Measurements from ENCODE around the gene PDCD5.

DNA sequence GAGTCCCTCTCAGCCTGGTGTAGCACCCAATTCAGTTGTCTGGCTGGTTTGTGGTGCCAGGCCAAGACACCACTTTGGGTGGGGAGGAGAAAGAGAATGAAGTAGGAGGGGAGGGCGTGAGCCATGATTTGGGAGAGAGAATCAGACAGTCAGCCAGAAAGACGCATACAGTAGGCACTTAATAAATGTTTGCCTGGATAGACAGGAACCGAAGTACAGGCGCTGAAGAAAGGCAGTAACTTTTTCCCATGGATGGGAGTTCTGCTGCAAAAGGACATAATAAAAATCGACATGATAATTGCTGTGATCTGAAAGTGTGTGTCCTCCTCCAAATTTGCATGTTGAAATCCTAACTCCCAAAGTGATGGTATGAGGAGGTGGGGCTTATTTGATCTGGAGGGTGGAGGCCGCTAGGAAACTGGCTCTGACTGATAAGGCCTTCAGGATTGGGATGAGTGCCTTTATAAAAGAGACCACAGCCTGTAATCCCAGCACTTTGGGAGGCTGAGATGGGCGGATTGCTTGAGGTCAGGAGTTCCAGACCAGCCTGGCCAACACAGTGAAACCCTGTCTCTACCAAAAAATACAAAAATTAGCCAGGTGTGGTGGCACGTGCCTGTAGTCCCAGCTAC lies 38.4 kb upstream of the PDCD5 start:
- no peak for TF ChIP-seq ZNF518A (tag by site-specific recombination; conservative IDR thresholded peaks at IDR 0.05; ENCODE audit: low read depth)
- TF ChIP-seq CTCF (tag by site-specific recombination; IDR thresholded peaks at IDR 0.05) = no peak
- TF ChIP-seq, protein P1, sequence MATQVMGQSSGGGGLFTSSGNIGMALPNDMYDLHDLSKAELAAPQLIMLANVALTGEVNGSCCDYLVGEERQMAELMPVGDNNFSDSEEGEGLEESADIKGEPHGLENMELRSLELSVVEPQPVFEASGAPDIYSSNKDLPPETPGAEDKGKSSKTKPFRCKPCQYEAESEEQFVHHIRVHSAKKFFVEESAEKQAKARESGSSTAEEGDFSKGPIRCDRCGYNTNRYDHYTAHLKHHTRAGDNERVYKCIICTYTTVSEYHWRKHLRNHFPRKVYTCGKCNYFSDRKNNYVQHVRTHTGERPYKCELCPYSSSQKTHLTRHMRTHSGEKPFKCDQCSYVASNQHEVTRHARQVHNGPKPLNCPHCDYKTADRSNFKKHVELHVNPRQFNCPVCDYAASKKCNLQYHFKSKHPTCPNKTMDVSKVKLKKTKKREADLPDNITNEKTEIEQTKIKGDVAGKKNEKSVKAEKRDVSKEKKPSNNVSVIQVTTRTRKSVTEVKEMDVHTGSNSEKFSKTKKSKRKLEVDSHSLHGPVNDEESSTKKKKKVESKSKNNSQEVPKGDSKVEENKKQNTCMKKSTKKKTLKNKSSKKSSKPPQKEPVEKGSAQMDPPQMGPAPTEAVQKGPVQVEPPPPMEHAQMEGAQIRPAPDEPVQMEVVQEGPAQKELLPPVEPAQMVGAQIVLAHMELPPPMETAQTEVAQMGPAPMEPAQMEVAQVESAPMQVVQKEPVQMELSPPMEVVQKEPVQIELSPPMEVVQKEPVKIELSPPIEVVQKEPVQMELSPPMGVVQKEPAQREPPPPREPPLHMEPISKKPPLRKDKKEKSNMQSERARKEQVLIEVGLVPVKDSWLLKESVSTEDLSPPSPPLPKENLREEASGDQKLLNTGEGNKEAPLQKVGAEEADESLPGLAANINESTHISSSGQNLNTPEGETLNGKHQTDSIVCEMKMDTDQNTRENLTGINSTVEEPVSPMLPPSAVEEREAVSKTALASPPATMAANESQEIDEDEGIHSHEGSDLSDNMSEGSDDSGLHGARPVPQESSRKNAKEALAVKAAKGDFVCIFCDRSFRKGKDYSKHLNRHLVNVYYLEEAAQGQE (tag by site-specific recombination; IDR thresholded peaks at IDR 0.05) = no peak
- TF ChIP-seq TCF7L2 (IDR thresholded peaks at IDR 0.05; ENCODE audit: borderline replicate concordance, low read depth, low read length) = no peak
- TF ChIP-seq, protein P2, sequence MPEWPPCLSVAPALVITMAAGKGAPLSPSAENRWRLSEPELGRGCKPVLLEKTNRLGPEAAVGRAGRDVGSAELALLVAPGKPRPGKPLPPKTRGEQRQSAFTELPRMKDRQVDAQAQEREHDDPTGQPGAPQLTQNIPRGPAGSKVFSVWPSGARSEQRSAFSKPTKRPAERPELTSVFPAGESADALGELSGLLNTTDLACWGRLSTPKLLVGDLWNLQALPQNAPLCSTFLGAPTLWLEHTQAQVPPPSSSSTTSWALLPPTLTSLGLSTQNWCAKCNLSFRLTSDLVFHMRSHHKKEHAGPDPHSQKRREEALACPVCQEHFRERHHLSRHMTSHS (tag by site-specific recombination; IDR thresholded peaks at IDR 0.05) = no peak
- TF ChIP-seq, protein P3, sequence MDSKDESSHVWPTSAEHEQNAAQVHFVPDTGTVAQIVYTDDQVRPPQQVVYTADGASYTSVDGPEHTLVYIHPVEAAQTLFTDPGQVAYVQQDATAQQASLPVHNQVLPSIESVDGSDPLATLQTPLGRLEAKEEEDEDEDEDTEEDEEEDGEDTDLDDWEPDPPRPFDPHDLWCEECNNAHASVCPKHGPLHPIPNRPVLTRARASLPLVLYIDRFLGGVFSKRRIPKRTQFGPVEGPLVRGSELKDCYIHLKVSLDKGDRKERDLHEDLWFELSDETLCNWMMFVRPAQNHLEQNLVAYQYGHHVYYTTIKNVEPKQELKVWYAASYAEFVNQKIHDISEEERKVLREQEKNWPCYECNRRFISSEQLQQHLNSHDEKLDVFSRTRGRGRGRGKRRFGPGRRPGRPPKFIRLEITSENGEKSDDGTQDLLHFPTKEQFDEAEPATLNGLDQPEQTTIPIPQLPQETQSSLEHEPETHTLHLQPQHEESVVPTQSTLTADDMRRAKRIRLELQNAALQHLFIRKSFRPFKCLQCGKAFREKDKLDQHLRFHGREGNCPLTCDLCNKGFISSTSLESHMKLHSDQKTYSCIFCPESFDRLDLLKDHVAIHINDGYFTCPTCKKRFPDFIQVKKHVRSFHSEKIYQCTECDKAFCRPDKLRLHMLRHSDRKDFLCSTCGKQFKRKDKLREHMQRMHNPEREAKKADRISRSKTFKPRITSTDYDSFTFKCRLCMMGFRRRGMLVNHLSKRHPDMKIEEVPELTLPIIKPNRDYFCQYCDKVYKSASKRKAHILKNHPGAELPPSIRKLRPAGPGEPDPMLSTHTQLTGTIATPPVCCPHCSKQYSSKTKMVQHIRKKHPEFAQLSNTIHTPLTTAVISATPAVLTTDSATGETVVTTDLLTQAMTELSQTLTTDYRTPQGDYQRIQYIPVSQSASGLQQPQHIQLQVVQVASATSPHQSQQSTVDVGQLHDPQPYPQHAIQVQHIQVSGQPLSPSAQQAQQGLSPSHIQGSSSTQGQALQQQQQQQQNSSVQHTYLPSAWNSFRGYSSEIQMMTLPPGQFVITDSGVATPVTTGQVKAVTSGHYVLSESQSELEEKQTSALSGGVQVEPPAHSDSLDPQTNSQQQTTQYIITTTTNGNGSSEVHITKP (tag by site-specific recombination; IDR thresholded peaks at IDR 0.05) = no peak
- no peak for TF ChIP-seq PBX3 (CRISPR knock-in tag; IDR thresholded peaks at IDR 0.05)
- TF ChIP-seq SP2 (tag by site-specific recombination; IDR thresholded peaks at IDR 0.05) = no peak
- TF ChIP-seq, protein P4, sequence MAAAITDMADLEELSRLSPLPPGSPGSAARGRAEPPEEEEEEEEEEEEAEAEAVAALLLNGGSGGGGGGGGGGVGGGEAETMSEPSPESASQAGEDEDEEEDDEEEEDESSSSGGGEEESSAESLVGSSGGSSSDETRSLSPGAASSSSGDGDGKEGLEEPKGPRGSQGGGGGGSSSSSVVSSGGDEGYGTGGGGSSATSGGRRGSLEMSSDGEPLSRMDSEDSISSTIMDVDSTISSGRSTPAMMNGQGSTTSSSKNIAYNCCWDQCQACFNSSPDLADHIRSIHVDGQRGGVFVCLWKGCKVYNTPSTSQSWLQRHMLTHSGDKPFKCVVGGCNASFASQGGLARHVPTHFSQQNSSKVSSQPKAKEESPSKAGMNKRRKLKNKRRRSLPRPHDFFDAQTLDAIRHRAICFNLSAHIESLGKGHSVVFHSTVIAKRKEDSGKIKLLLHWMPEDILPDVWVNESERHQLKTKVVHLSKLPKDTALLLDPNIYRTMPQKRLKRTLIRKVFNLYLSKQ (tag by site-specific recombination; IDR thresholded peaks at IDR 0.05; ENCODE audit: borderline replicate concordance) = no peak
- no peak for TF ChIP-seq ZNF202 (tag by site-specific recombination; IDR thresholded peaks at IDR 0.05; ENCODE audit: borderline replicate concordance)
- TF ChIP-seq KLF16 (tag by site-specific recombination; IDR thresholded peaks at IDR 0.05) = no peak
- TF ChIP-seq PATZ1 (tag by site-specific recombination; IDR thresholded peaks at IDR 0.05) = no peak
- TF ChIP-seq PRDM2 (tag by site-specific recombination; IDR thresholded peaks at IDR 0.05; ENCODE audit: borderline replicate concordance) = no peak
